SK-N-SH (cell line): Measurements from ENCODE around the gene FAAP20.

ENCODE experiments used
- EP300 ChIP-seq, 2 experiments: IDR thresholded peaks; 2 replicates each; pipeline versions ENCODE4 v1.4.0 to v1.6.1; 2012; ENCODE audit warnings: borderline replicate concordance in 1 of 2, low read depth in 1 of 2, low read length in 1 of 2
- FOXM1 ChIP-seq: IDR thresholded peaks from 2 replicates; pipeline ENCODE4 v1.4.0; 2012; ENCODE audit warnings: low read depth, mild to moderate bottlenecking
- TF ChIP-seq, protein P1 (sequence below): fragments of 150-350 bp; IDR thresholded peaks from 2 replicates; pipeline ENCODE4 v1.6.1; 2017; ENCODE audit warnings: antibody characterized with exemption, low read length, low read depth, borderline replicate concordance
- TF ChIP-seq, protein P2 (sequence below): fragments of 200-600 bp; sonication (generic); IDR thresholded peaks from 2 replicates; pipeline ENCODE4 v1.6.1; 2017; ENCODE audit warnings: antibody characterized with exemption, mild to moderate bottlenecking, moderate library complexity

DNA sequence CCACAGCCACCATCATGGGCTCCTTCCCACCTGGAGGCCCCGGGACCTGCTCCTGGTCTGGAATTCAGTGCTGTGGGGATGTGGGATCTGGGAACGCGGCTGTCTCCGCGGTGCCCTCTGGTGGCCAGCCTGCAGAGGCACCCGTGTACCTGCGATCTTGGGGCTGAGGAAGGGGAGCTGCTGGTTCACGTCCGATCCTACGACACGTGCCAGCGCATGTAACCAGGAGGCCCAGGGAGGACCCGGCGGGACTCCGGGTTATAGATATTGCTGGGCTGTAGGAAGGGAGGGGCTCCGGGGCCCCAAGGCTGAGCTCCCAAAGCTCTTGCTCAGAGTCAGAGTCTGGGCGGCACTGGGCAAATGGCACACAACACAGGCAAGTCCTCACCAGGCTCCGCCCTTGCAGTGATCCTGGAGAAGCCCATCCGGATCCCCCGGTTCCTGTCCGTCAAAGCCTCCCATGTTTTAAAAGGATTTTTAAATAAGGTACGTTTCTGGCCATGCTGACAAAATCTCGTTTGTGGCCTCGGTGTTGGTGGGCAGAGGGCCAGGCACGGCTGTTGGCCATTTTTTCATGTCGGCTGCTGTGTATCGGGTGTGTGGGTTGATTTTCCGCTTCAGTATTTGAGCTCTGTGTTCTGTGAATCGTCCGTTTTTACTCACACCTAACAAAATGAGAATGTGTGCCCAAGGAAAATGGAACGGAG, 20.1 kb downstream of the FAAP20 start:
- TF ChIP-seq, protein P1, sequence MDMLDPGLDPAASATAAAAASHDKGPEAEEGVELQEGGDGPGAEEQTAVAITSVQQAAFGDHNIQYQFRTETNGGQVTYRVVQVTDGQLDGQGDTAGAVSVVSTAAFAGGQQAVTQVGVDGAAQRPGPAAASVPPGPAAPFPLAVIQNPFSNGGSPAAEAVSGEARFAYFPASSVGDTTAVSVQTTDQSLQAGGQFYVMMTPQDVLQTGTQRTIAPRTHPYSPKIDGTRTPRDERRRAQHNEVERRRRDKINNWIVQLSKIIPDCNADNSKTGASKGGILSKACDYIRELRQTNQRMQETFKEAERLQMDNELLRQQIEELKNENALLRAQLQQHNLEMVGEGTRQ, result no peak
- TF ChIP-seq FOXM1 (no peak), EP300 (IDR thresholded peaks at IDR 0.05; ENCODE audit: borderline replicate concordance in 1 of 2, low read depth in 1 of 2, low read length in 1 of 2) (no peak)
- TF ChIP-seq, protein P2, sequence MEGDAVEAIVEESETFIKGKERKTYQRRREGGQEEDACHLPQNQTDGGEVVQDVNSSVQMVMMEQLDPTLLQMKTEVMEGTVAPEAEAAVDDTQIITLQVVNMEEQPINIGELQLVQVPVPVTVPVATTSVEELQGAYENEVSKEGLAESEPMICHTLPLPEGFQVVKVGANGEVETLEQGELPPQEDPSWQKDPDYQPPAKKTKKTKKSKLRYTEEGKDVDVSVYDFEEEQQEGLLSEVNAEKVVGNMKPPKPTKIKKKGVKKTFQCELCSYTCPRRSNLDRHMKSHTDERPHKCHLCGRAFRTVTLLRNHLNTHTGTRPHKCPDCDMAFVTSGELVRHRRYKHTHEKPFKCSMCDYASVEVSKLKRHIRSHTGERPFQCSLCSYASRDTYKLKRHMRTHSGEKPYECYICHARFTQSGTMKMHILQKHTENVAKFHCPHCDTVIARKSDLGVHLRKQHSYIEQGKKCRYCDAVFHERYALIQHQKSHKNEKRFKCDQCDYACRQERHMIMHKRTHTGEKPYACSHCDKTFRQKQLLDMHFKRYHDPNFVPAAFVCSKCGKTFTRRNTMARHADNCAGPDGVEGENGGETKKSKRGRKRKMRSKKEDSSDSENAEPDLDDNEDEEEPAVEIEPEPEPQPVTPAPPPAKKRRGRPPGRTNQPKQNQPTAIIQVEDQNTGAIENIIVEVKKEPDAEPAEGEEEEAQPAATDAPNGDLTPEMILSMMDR, result peak; percentile 80
